GM12878 (cell line): ENCODE results near the gene QSOX2.

Experiments used
- BACH1 ChIP-seq: fragments of 450-650 bp; IDR thresholded peaks from 2 replicates; pipeline ENCODE4 v1.6.1; 2017; ENCODE audit warnings: mild to moderate bottlenecking, borderline replicate concordance
- CTCF ChIP-seq, 3 experiments: IDR thresholded peaks in 2 of 3; conservative IDR thresholded peaks in 1 of 3; 2 replicates each; pipeline ENCODE4 v1.5.1; 2011; ENCODE audit warnings: low read depth in 3 of 3, low read length in 3 of 3, mild to moderate bottlenecking in 3 of 3, control low read depth in 2 of 3, moderate library complexity in 2 of 3, inconsistent platforms in 1 of 3, mixed read lengths in 1 of 3; ENCODE audit not compliant: control insufficient read depth in 2 of 3, insufficient read depth in 1 of 3; ENCODE audit errors: extremely low read depth in 1 of 3
- EP300 ChIP-seq, 2 experiments: fragments of 150-350 bp in 1 of 2; IDR thresholded peaks; 2 replicates each; pipeline ENCODE4 v1.6.1; 2011 to 2012; ENCODE audit warnings: low read depth in 2 of 2, low read length in 2 of 2, borderline replicate concordance in 1 of 2, improper control_type of control experiment in 1 of 2, inconsistent platforms in 1 of 2; ENCODE audit not compliant: control insufficient read depth in 1 of 2
- MAX ChIP-seq: IDR thresholded peaks from 2 replicates; pipeline ENCODE4 v1.6.1; 2012; ENCODE audit warnings: low read depth, low read length, improper control_type of control experiment
- NR2C1 ChIP-seq: fragments of 450-650 bp; IDR thresholded peaks from 2 replicates; pipeline ENCODE4 v1.6.1; 2017; ENCODE audit warnings: antibody characterized with exemption, mild to moderate bottlenecking, moderate library complexity
- POLR2AphosphoS5 ChIP-seq: IDR thresholded peaks from 2 replicates; pipeline ENCODE4 v1.6.1; 2011; ENCODE audit warnings: mild to moderate bottlenecking, low read length, inconsistent platforms
- SMARCA5 ChIP-seq: fragments of 450-650 bp; IDR thresholded peaks from 2 replicates; pipeline ENCODE4 v1.6.1; 2017; ENCODE audit warnings: mild to moderate bottlenecking
- YY1 ChIP-seq: IDR thresholded peaks from 2 replicates; pipeline ENCODE4 v1.6.1; 2011; ENCODE audit warnings: low read depth, mild to moderate bottlenecking, low read length
- ZNF274 ChIP-seq: IDR thresholded peaks from one replicate; pipeline ENCODE4 v1.8.0; 2011; ENCODE audit not compliant: insufficient read length, insufficient read depth
- TF ChIP-seq, protein P1 (sequence below): IDR thresholded peaks from 2 replicates; pipeline ENCODE4 v1.6.1; 2011; ENCODE audit warnings: mild to moderate bottlenecking, low read depth, low read length, moderate library complexity; ENCODE audit not compliant: insufficient replicate concordance

DNA sequence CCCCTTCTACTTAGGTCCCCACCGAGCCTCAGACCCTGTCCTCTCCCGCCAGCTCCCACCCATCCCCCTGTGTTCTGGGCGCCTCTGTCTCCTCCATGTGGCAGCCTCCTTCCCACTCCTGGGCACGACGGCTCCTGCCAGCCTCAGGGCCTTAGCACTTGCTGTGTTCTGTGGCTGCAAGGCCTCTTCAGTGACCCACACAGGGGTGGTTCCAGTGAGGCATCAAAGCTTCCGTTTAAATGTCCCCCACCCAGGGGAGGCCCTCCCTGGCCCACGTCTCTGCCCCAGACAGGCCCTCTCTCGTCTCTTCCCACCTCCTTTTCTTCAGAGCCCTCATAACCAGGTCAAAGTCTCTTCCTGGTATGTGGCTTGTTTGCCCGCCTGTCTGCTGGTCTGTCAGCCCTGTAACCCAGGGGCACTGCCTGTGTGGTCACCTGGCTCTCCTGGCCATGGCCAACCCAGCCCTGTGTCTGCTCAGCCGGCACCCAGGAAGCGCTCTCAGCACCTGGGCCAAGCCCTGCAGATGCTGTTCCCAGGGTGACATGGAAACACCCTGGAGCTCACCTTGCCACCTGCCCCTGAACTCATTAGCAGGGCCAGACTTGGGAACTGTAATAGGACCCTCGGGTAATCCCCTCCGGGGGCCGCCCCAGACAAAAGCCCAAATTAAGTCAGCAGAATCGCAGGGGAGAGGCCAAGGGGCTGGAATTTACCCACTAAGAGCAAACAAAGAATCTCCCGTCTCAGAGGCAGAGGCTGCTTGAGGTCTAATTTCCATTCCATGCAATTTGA, 74.4 kb downstream of the QSOX2 start:
- TF ChIP-seq YY1 (no peak), EP300 (IDR thresholded peaks at IDR 0.05; ENCODE audit: borderline replicate concordance in 1 of 2, control insufficient read depth in 1 of 2, low read depth in 2 of 2, low read length in 2 of 2) (no peak), CTCF (IDR thresholded peaks at IDR 0.05 in 2 of 3, conservative IDR thresholded peaks at IDR 0.05 in 1 of 3; ENCODE audit: control insufficient read depth in 2 of 3, extremely low read depth in 1 of 3, insufficient read depth in 1 of 3, low read depth in 3 of 3, low read length in 3 of 3) (no peak), POLR2AphosphoS5 (no peak), MAX (no peak), SMARCA5 (no peak), BACH1 (no peak), NR2C1 (no peak), ZNF274 (no peak)
- TF ChIP-seq, protein P1, sequence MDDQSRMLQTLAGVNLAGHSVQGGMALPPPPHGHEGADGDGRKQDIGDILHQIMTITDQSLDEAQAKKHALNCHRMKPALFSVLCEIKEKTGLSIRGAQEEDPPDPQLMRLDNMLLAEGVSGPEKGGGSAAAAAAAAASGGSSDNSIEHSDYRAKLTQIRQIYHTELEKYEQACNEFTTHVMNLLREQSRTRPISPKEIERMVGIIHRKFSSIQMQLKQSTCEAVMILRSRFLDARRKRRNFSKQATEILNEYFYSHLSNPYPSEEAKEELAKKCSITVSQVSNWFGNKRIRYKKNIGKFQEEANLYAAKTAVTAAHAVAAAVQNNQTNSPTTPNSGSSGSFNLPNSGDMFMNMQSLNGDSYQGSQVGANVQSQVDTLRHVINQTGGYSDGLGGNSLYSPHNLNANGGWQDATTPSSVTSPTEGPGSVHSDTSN, result no peak
